Measurements from ENCODE around the gene RASAL1. TPM values are rescaled to one million over a fixed set of nuclear protein-coding genes. Genes with fewer than 3 reads are reported as not detected.

Gene RASAL1
- total RNA-seq, 1 donor from 2014 or later = 0.21 TPM

GRCh38 chr12:113162102-113163029 lies 26.8 kb upstream of the RASAL1 start:
- no peaks in the 10 kb centered on the region for H3K9me3 Mint-ChIP-seq (ENCODE audit: unreplicated experiment)
- no peak overlapping the region for H3K27ac Mint-ChIP-seq (ENCODE audit: unreplicated experiment)
- no peaks in the 10 kb centered on the region for H3K4me1 Mint-ChIP-seq (ENCODE audit: unreplicated experiment)
- peaks cover 4% of the 10 kb centered on the region for H3K27me3 Mint-ChIP-seq (ENCODE audit: unreplicated experiment)
- TF ChIP-seq CTCF (IDR thresholded peaks at IDR 0.05; ENCODE audit: unreplicated experiment) = no peak
- DNase-seq (ENCODE audit: low spot score) = no peak
- peaks cover 16% of the 10 kb centered on the region for H3K36me3 Mint-ChIP-seq (ENCODE audit: low read depth, unreplicated experiment)
- H3K4me3 Mint-ChIP-seq (ENCODE audit: unreplicated experiment) = peak overlapping the region; percentile 59

GRCh38 chr12:113161415-113162016 lies 26.0 kb upstream of the RASAL1 start:
- Mint-ChIP-seq H3K27ac (ENCODE audit: unreplicated experiment) (no peak overlapping the region), H3K4me1 (ENCODE audit: unreplicated experiment) (no peaks in the 10 kb centered on the region), H3K36me3 (ENCODE audit: low read depth, unreplicated experiment) (peaks cover 22% of the 10 kb centered on the region), H3K4me3 (ENCODE audit: unreplicated experiment) (peak overlapping the region; percentile 2), H3K9me3 (ENCODE audit: unreplicated experiment) (no peaks in the 10 kb centered on the region), H3K27me3 (ENCODE audit: unreplicated experiment) (peaks cover 4% of the 10 kb centered on the region)
- DNase-seq (ENCODE audit: low spot score) = peak; percentile 58
- TF ChIP-seq CTCF (IDR thresholded peaks at IDR 0.05; ENCODE audit: unreplicated experiment) = no peak

GRCh38 chr12:113159937-113160336 lies 24.4 kb upstream of the RASAL1 start:
- H3K36me3 Mint-ChIP-seq (ENCODE audit: low read depth, unreplicated experiment) = peaks cover 19% of the 10 kb centered on the region
- no peak overlapping the region for H3K4me3 Mint-ChIP-seq (ENCODE audit: unreplicated experiment)
- H3K27ac Mint-ChIP-seq (ENCODE audit: unreplicated experiment) = no peak overlapping the region
- TF ChIP-seq CTCF (IDR thresholded peaks at IDR 0.05; ENCODE audit: unreplicated experiment) = no peak
- H3K9me3 Mint-ChIP-seq (ENCODE audit: unreplicated experiment) = no peaks in the 10 kb centered on the region
- H3K4me1 Mint-ChIP-seq (ENCODE audit: unreplicated experiment) = no peaks in the 10 kb centered on the region
- H3K27me3 Mint-ChIP-seq (ENCODE audit: unreplicated experiment) = peaks cover 3% of the 10 kb centered on the region
- no peak for DNase-seq (ENCODE audit: low spot score)

- Mint-ChIP-seq H3K36me3 (ENCODE audit: low read depth, unreplicated experiment) (peaks cover 19% of the 10 kb centered on the region), H3K4me1 (ENCODE audit: unreplicated experiment) (no peaks in the 10 kb centered on the region), H3K4me3 (ENCODE audit: unreplicated experiment) (no peak overlapping the region)
Observed at GRCh38 chr12:113158439-113159203, 23.1 kb upstream of the RASAL1 start.

More at GRCh38 chr12:113158439-113159203, 23.1 kb upstream of the RASAL1 start:
- no peak for DNase-seq (ENCODE audit: low spot score)
- no peak for TF ChIP-seq CTCF (IDR thresholded peaks at IDR 0.05; ENCODE audit: unreplicated experiment)
- Mint-ChIP-seq H3K9me3 (ENCODE audit: unreplicated experiment) (no peaks in the 10 kb centered on the region), H3K27ac (ENCODE audit: unreplicated experiment) (no peak overlapping the region), H3K27me3 (ENCODE audit: unreplicated experiment) (peaks cover 6% of the 10 kb centered on the region)

Measured in endothelial cell (in vitro differentiated cells).